H9 (cell line): ENCODE results near the gene PLK3. TPM values are rescaled to one million over a fixed set of nuclear protein-coding genes. Genes with fewer than 3 reads are reported as not detected.

ENCODE experiments used
- DNase-seq: peaks from one replicate; pipeline ENCODE4 v3.0.0-alpha.2; 2017
- H2AFZ ChIP-seq: one replicate; pipeline ENCODE4 v1.6.1; 2013; ENCODE audit warnings: mild to moderate bottlenecking, low read length, control low read depth, moderate library complexity
- H2AK5ac ChIP-seq: 2 replicates; pipeline ENCODE4 v1.6.1; 2013; ENCODE audit warnings: low read length, control low read depth, mixed read lengths; ENCODE audit not compliant: insufficient read length
- H2BK120ac ChIP-seq: one replicate; pipeline ENCODE4 v1.6.1; 2013; ENCODE audit warnings: low read depth, mild to moderate bottlenecking, low read length, control low read depth, inconsistent platforms; ENCODE audit not compliant: poor library complexity, severe bottlenecking
- H2BK12ac ChIP-seq: 2 replicates; pipeline ENCODE4 v1.6.1; 2013; ENCODE audit warnings: low read length, control low read depth, mixed read lengths, low read depth; ENCODE audit not compliant: insufficient read length
- H2BK15ac ChIP-seq: 2 replicates; pipeline ENCODE4 v1.6.1; 2013; ENCODE audit warnings: low read depth, low read length, control low read depth
- H2BK20ac ChIP-seq: one replicate; pipeline ENCODE4 v1.6.1; 2013; ENCODE audit warnings: low read depth, mild to moderate bottlenecking, low read length, control low read depth, inconsistent platforms; ENCODE audit not compliant: poor library complexity, severe bottlenecking
- H2BK5ac ChIP-seq: 2 replicates; pipeline ENCODE4 v1.6.1; 2013; ENCODE audit warnings: low read length, control low read depth, mixed read lengths; ENCODE audit not compliant: insufficient read length
- H3K14ac ChIP-seq: 2 replicates; pipeline ENCODE4 v1.6.1; 2013; ENCODE audit warnings: low read length, control low read depth; ENCODE audit not compliant: insufficient read depth
- H3K18ac ChIP-seq: 2 replicates; pipeline ENCODE4 v1.6.1; 2013; ENCODE audit warnings: low read depth, mild to moderate bottlenecking, mixed read lengths, low read length, control low read depth; ENCODE audit not compliant: insufficient read length
- H3K23ac ChIP-seq: 2 replicates; pipeline ENCODE4 v1.6.1; 2013; ENCODE audit warnings: low read length, control low read depth, mixed read lengths, low read depth; ENCODE audit not compliant: insufficient read length
- H3K23me2 ChIP-seq: 2 replicates; pipeline ENCODE4 v1.6.1; 2013; ENCODE audit warnings: low read depth, mild to moderate bottlenecking, mixed read lengths, low read length, control low read depth; ENCODE audit not compliant: insufficient read length, poor library complexity, severe bottlenecking
- H3K27ac ChIP-seq: 2 replicates; pipeline ENCODE4 v1.5.1; 2013; ENCODE audit warnings: low read length, control low read depth, mixed read lengths, low read depth; ENCODE audit not compliant: insufficient read length
- H3K27me3 ChIP-seq: 2 replicates; pipeline ENCODE4 v1.6.1; 2013; ENCODE audit warnings: low read length, control low read depth, inconsistent platforms; ENCODE audit not compliant: insufficient read depth
- H3K4ac ChIP-seq: 2 replicates; pipeline ENCODE4 v1.6.1; 2013; ENCODE audit warnings: low read depth, mild to moderate bottlenecking, control low read depth, inconsistent platforms, low read length, moderate library complexity
- H3K4me1 ChIP-seq: 2 replicates; pipeline ENCODE4 v1.6.1; 2013; ENCODE audit warnings: low read length, control low read depth, inconsistent platforms; ENCODE audit not compliant: insufficient read depth
- H3K4me2 ChIP-seq: 2 replicates; pipeline ENCODE4 v1.6.1; 2013; ENCODE audit warnings: low read length, control low read depth, mixed read lengths; ENCODE audit not compliant: insufficient read length, insufficient read depth
- H3K56ac ChIP-seq: 2 replicates; pipeline ENCODE4 v1.6.1; 2013; ENCODE audit warnings: low read depth, mild to moderate bottlenecking, mixed read lengths, low read length, control low read depth; ENCODE audit not compliant: insufficient read length
- H3K79me1 ChIP-seq: 2 replicates; pipeline ENCODE4 v1.6.1; 2013; ENCODE audit warnings: low read depth, mild to moderate bottlenecking, moderate library complexity, low read length, control low read depth, inconsistent platforms; ENCODE audit not compliant: insufficient read depth, poor library complexity, severe bottlenecking
- H3K79me2 ChIP-seq: 2 replicates; pipeline ENCODE4 v1.6.1; 2013; ENCODE audit warnings: low read length, control low read depth, inconsistent platforms; ENCODE audit not compliant: insufficient read depth
- H3K9ac ChIP-seq: 2 replicates; pipeline ENCODE4 v1.6.1; 2013; ENCODE audit warnings: low read length, control low read depth, mixed read lengths; ENCODE audit not compliant: insufficient read length; ENCODE audit errors: extremely low read depth
- H3K9me3 ChIP-seq: one replicate; pipeline ENCODE4 v1.6.1; 2013; ENCODE audit warnings: low read depth, low read length, inconsistent platforms; ENCODE audit not compliant: control insufficient read depth
- H3T11ph ChIP-seq: one replicate; pipeline ENCODE4 v1.6.1; 2013; ENCODE audit warnings: mild to moderate bottlenecking, low read length, control low read depth, inconsistent platforms
- H4K20me1 ChIP-seq: one replicate; pipeline ENCODE4 v1.6.1; 2013; ENCODE audit not compliant: control insufficient read depth, insufficient read length, insufficient read depth
- H4K5ac ChIP-seq: 2 replicates; pipeline ENCODE4 v1.6.1; 2013; ENCODE audit warnings: low read depth, mild to moderate bottlenecking, mixed read lengths, low read length, control low read depth; ENCODE audit not compliant: insufficient read length
- H4K8ac ChIP-seq: replicated peaks from 2 replicates; pipeline ENCODE4 v1.6.1; 2013; ENCODE audit warnings: low read length, control low read depth, mixed read lengths, low read depth; ENCODE audit not compliant: insufficient read length
- H4K91ac ChIP-seq: 2 replicates; pipeline ENCODE4 v1.6.1; 2013; ENCODE audit warnings: low read depth, mild to moderate bottlenecking, moderate library complexity, mixed read lengths, low read length, control low read depth; ENCODE audit not compliant: insufficient read length
- H3K27ac Mint-ChIP-seq, 3 experiments: 2 replicates in 2 of 3; 3 replicates in 1 of 3; pipeline ENCODE4 v1.8.0; 2020 to 2021; ENCODE audit warnings: mixed read lengths in 3 of 3, mild to moderate bottlenecking in 1 of 3, moderate library complexity in 1 of 3
- H3K27me3 Mint-ChIP-seq: 2 replicates; pipeline ENCODE4 v1.8.0; 2021; ENCODE audit warnings: low read depth, mild to moderate bottlenecking, moderate library complexity, mixed read lengths
- H3K36me3 Mint-ChIP-seq, 3 experiments: 2 replicates in 2 of 3; 3 replicates in 1 of 3; pipeline ENCODE4 v1.8.0; 2020 to 2021; ENCODE audit warnings: low read depth in 3 of 3, mixed read lengths in 3 of 3; ENCODE audit not compliant: insufficient read depth in 1 of 3
- H3K4me1 Mint-ChIP-seq, 2 experiments: 2 replicates each; pipeline ENCODE4 v1.8.0; 2020; ENCODE audit warnings: mixed read lengths in 2 of 2
- H3K4me3 Mint-ChIP-seq, 2 experiments: 2 replicates in 1 of 2; 3 replicates in 1 of 2; pipeline ENCODE4 v1.8.0; 2020 to 2021; ENCODE audit warnings: mild to moderate bottlenecking in 2 of 2, mixed read lengths in 2 of 2, moderate library complexity in 1 of 2
- H3K9me3 Mint-ChIP-seq, 2 experiments: 2 replicates in 1 of 2; 3 replicates in 1 of 2; pipeline ENCODE4 v1.8.0; 2020; ENCODE audit warnings: mild to moderate bottlenecking in 2 of 2, mixed read lengths in 2 of 2, moderate library complexity in 1 of 2
- WGBS: extraction: QIAGEN DNeasy Blood & Tissue Kit; methylation state at CpG from one replicate; pipeline ENCODE4 v1.1.7; 2013; ENCODE audit warnings: missing lambda C conversion rate, low lambda C conversion rate, mixed read lengths; ENCODE audit not compliant: insufficient read length; ENCODE audit errors: extremely low coverage; 5-methylcytosine and 5-hydroxymethylcytosine counted together
- total RNA-seq: library from RNA; stranded (reverse); gene quantifications from 2 replicates; pipeline ENCODE4 v1.2.1, GENCODE V29; 2021
- TF ChIP-seq, protein P1 (sequence below): fragments of 200-600 bp; sonication (generic); conservative IDR thresholded peaks from 3 replicates; pipeline ENCODE4 v1.8.0; 2021; ENCODE audit warnings: antibody characterized with exemption, mild to moderate bottlenecking

PLK3 gene
- total RNA-seq, 1 experiment from 2014 or later: 14.7 TPM

- no peak overlapping the region for H4K5ac ChIP-seq
- no CpG with 5 or more reads among the region's 11 CpGs for WGBS
- no peak overlapping the region for H3T11ph ChIP-seq
- H3K23ac ChIP-seq: no peak overlapping the region
- no peaks in the 10 kb centered on the region for H3K4me1 ChIP-seq
- no peak overlapping the region for H2BK5ac ChIP-seq
- Mint-ChIP-seq H3K27ac (no peak overlapping the region), H3K4me3 (peak overlapping the region; percentile 62 to 76; a peak in 4 of 5 replicates), H3K36me3 (peaks cover 0 to 18% (median 5%) of the 10 kb centered on the region in 3 experiments; a peak in 5 of 7 replicates), H3K4me1 (peaks cover 26 to 36% of the 10 kb centered on the region in 2 experiments), H3K9me3 (no peaks in the 10 kb centered on the region; a peak in 1 of 5 replicates), H3K27me3 (peaks cover 12% of the 10 kb centered on the region)
- H2BK120ac ChIP-seq: no peak overlapping the region
- no peaks in the 10 kb centered on the region for H3K27me3 ChIP-seq
- no peaks in the 10 kb centered on the region for H3K79me1 ChIP-seq
- H3K9me3 ChIP-seq: no peaks in the 10 kb centered on the region
- DNase-seq: no peak
- no peak overlapping the region for H2AFZ ChIP-seq
- no peaks in the 10 kb centered on the region for H4K20me1 ChIP-seq
- peaks cover 9% of the 10 kb centered on the region for H3K23me2 ChIP-seq
- no peak overlapping the region for H3K4ac ChIP-seq
- H2BK15ac ChIP-seq: no peak overlapping the region
- no peak overlapping the region for H4K91ac ChIP-seq
- no peak overlapping the region; the same call in 1 of the 2 replicates for H3K14ac ChIP-seq
- H3K9ac ChIP-seq: no peak overlapping the region
- H3K79me2 ChIP-seq: no peaks in the 10 kb centered on the region
- no peak overlapping the region for H2BK20ac ChIP-seq
- no peak overlapping the region for H2BK12ac ChIP-seq
- peak overlapping the region; percentile 51 for H3K4me2 ChIP-seq
- no peak overlapping the region for H3K56ac ChIP-seq
- H3K27ac ChIP-seq: no peak overlapping the region
- TF ChIP-seq, protein P1, sequence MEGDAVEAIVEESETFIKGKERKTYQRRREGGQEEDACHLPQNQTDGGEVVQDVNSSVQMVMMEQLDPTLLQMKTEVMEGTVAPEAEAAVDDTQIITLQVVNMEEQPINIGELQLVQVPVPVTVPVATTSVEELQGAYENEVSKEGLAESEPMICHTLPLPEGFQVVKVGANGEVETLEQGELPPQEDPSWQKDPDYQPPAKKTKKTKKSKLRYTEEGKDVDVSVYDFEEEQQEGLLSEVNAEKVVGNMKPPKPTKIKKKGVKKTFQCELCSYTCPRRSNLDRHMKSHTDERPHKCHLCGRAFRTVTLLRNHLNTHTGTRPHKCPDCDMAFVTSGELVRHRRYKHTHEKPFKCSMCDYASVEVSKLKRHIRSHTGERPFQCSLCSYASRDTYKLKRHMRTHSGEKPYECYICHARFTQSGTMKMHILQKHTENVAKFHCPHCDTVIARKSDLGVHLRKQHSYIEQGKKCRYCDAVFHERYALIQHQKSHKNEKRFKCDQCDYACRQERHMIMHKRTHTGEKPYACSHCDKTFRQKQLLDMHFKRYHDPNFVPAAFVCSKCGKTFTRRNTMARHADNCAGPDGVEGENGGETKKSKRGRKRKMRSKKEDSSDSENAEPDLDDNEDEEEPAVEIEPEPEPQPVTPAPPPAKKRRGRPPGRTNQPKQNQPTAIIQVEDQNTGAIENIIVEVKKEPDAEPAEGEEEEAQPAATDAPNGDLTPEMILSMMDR: no peak
- H4K8ac ChIP-seq: no peak overlapping the region
- no peak overlapping the region for H2AK5ac ChIP-seq
- peak overlapping the region; percentile 58 for H3K18ac ChIP-seq
Measured at GRCh38 chr1:44785501-44786137, 14.6 kb upstream of the PLK3 start.
